ENCODE measurements around the gene HOXB5.

DNA sequence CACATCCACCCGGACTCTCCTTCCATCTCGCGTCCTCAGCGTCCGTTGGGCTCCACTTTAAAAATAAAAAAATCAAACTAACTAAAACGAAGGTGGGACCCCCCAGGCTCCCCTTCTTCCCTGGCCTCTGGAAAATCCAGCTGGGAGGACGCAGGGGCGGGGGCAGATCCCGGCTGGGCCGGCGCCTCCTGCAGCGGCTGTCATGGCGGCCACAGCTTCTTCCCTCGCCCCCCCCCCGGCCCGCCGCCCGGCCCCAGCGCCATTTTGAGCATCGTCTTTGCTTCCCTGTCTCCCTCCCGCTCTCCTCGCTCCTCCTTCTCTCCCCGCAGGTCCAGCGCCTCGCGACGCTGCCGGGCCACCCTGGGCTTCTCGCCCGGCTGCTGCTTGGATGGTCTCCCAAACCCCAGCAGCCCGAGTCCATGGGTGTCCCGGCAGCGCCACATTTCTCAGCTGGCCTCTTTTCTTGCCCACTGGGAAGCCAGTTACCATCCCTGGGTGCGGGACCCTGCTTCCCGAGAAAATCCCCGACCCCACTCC lies 51.9 kb downstream of the HOXB5 start:
- TF ChIP-seq ZBTB33 (IDR thresholded peaks at IDR 0.05; ENCODE audit: extremely low read depth, insufficient replicate concordance, low read length) = no peak
- TF ChIP-seq POLR2AphosphoS5 (IDR thresholded peaks at IDR 0.05; ENCODE audit: low read depth, low read length) = no peak
- no peak for TF ChIP-seq SIN3A (IDR thresholded peaks at IDR 0.05; ENCODE audit: low read depth)
- TF ChIP-seq, protein P1, sequence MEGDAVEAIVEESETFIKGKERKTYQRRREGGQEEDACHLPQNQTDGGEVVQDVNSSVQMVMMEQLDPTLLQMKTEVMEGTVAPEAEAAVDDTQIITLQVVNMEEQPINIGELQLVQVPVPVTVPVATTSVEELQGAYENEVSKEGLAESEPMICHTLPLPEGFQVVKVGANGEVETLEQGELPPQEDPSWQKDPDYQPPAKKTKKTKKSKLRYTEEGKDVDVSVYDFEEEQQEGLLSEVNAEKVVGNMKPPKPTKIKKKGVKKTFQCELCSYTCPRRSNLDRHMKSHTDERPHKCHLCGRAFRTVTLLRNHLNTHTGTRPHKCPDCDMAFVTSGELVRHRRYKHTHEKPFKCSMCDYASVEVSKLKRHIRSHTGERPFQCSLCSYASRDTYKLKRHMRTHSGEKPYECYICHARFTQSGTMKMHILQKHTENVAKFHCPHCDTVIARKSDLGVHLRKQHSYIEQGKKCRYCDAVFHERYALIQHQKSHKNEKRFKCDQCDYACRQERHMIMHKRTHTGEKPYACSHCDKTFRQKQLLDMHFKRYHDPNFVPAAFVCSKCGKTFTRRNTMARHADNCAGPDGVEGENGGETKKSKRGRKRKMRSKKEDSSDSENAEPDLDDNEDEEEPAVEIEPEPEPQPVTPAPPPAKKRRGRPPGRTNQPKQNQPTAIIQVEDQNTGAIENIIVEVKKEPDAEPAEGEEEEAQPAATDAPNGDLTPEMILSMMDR (IDR thresholded peaks at IDR 0.05 in 2 of 3, conservative IDR thresholded peaks at IDR 0.05 in 1 of 3; ENCODE audit: borderline replicate concordance in 1 of 3, insufficient read depth in 1 of 3, low read depth in 2 of 3, low read length in 2 of 3) = no peak
- TF ChIP-seq POLR2A (IDR thresholded peaks at IDR 0.05; ENCODE audit: borderline replicate concordance, extremely low read depth, insufficient read depth, insufficient read length) = no peak
- TF ChIP-seq, protein P2, sequence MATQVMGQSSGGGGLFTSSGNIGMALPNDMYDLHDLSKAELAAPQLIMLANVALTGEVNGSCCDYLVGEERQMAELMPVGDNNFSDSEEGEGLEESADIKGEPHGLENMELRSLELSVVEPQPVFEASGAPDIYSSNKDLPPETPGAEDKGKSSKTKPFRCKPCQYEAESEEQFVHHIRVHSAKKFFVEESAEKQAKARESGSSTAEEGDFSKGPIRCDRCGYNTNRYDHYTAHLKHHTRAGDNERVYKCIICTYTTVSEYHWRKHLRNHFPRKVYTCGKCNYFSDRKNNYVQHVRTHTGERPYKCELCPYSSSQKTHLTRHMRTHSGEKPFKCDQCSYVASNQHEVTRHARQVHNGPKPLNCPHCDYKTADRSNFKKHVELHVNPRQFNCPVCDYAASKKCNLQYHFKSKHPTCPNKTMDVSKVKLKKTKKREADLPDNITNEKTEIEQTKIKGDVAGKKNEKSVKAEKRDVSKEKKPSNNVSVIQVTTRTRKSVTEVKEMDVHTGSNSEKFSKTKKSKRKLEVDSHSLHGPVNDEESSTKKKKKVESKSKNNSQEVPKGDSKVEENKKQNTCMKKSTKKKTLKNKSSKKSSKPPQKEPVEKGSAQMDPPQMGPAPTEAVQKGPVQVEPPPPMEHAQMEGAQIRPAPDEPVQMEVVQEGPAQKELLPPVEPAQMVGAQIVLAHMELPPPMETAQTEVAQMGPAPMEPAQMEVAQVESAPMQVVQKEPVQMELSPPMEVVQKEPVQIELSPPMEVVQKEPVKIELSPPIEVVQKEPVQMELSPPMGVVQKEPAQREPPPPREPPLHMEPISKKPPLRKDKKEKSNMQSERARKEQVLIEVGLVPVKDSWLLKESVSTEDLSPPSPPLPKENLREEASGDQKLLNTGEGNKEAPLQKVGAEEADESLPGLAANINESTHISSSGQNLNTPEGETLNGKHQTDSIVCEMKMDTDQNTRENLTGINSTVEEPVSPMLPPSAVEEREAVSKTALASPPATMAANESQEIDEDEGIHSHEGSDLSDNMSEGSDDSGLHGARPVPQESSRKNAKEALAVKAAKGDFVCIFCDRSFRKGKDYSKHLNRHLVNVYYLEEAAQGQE (IDR thresholded peaks at IDR 0.05; ENCODE audit: low read depth) = no peak
- no peak for TF ChIP-seq RAD21 (IDR thresholded peaks at IDR 0.05; ENCODE audit: low read depth)
- no peak for TF ChIP-seq EZH2 (IDR thresholded peaks at IDR 0.05)
- TF ChIP-seq, protein P3, sequence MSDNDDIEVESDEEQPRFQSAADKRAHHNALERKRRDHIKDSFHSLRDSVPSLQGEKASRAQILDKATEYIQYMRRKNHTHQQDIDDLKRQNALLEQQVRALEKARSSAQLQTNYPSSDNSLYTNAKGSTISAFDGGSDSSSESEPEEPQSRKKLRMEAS (IDR thresholded peaks at IDR 0.05) = no peak
- TF ChIP-seq YY1 (IDR thresholded peaks at IDR 0.05; ENCODE audit: extremely low read depth, insufficient replicate concordance, low read depth, low read length) = no peak
- no peak for TF ChIP-seq EZH2phosphoT487 (IDR thresholded peaks at IDR 0.05; ENCODE audit: borderline replicate concordance)
- no peak for TF ChIP-seq JUND (IDR thresholded peaks at IDR 0.05)
- TF ChIP-seq, protein P4, sequence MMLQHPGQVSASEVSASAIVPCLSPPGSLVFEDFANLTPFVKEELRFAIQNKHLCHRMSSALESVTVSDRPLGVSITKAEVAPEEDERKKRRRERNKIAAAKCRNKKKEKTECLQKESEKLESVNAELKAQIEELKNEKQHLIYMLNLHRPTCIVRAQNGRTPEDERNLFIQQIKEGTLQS (IDR thresholded peaks at IDR 0.05) = no peak
- no peak for TF ChIP-seq SP1 (IDR thresholded peaks at IDR 0.05; ENCODE audit: low read depth)

Measured in HCT116 (cell line).